ENCODE measurements around the gene SV2B.

Gene SV2B, protein sequence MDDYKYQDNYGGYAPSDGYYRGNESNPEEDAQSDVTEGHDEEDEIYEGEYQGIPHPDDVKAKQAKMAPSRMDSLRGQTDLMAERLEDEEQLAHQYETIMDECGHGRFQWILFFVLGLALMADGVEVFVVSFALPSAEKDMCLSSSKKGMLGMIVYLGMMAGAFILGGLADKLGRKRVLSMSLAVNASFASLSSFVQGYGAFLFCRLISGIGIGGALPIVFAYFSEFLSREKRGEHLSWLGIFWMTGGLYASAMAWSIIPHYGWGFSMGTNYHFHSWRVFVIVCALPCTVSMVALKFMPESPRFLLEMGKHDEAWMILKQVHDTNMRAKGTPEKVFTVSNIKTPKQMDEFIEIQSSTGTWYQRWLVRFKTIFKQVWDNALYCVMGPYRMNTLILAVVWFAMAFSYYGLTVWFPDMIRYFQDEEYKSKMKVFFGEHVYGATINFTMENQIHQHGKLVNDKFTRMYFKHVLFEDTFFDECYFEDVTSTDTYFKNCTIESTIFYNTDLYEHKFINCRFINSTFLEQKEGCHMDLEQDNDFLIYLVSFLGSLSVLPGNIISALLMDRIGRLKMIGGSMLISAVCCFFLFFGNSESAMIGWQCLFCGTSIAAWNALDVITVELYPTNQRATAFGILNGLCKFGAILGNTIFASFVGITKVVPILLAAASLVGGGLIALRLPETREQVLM

GRCh38 chr15:91099995-91100813 lies at the start of gene SV2B:
Gene SV2B (plus strand): TSS chr15:91100257. CDS start chr15:91226264, 126,007 bp downstream.
- Mint-ChIP-seq H3K4me3 (peak within 1 kb of the TSS; percentile 71), H3K27ac (no peak within 1 kb of the TSS), H3K4me1 (peaks cover 28% of the 10 kb centered on the region), H3K36me3 (no peaks in the 10 kb centered on the region), H3K9me3 (no peaks in the 10 kb centered on the region)
- peak; percentile 19 to 62 for DNase-seq (ENCODE audit: low spot score in 2 of 2)
- ATAC-seq: peak; percentile 87

GRCh38 chr15:91051248-91051647 lies 48.8 kb upstream of the SV2B start:
- Mint-ChIP-seq H3K9me3 (no peaks in the 10 kb centered on the region), H3K4me3 (no peak overlapping the region), H3K36me3 (no peaks in the 10 kb centered on the region), H3K27ac (no peak overlapping the region), H3K4me1 (peaks cover 22% of the 10 kb centered on the region)
- DNase-seq (ENCODE audit: low spot score in 2 of 2): no peak
- ATAC-seq: no peak

DNA sequence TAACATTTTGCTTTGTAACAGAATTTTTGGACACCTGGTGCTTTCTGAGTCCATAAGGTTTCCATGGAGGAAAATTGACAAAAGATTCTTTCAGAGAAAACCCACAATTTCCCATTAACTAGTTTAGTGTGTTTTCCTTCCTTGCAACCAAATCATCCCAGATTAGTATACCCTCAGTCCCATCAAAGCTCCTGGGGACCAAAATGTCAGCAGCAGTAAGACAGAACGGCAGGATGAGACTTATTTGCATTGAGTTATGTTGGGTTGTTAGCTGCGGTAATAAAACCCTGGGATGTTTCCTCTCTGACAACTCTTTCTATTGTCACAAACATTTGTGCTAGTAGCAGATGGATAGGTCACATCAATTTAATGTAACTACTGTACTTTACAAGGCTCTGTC lies 45.2 kb upstream of the SV2B start:
- no peak overlapping the region for H3K4me3 Mint-ChIP-seq
- H3K9me3 Mint-ChIP-seq: no peaks in the 10 kb centered on the region
- ATAC-seq: no peak
- no peak for DNase-seq (ENCODE audit: low spot score in 2 of 2)
- no peak overlapping the region for H3K27ac Mint-ChIP-seq
- peaks cover 10% of the 10 kb centered on the region for H3K4me1 Mint-ChIP-seq
- H3K36me3 Mint-ChIP-seq: no peaks in the 10 kb centered on the region

DNA sequence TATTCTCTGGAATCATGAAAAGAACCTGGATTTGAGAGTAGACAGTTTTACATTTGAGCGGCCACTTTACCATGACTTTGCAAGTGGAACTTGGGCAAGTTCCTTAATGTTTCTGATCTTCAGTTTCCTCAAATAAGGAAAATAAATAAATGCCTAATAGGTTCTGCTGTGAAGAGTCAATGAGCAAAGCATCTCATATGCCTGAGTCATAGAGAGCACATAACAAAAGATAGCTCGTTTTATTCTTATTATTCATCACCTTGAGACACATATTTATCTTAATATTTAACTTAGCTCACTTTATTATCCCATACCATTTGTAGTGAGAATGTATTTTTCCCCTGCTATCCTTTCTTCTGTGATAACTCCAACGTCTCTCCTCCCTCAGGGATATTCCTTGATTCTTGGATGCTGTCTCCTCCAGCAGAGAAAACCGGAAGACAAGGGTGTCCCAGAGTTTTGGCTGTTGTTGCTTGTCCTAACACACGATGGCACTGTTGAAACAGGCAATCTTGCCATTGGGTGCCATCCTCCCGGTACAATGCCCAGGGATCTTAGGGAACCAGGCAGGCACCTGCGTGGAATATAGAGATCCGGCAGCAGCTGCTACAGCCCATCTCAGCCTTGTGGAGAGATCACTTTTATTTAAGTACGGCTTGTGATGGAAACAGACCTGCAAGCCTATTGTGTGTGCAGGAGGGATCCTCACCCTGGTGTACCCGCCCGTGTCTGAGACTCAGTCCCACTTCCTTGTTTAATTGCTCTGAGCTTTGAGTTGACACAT lies 44.3 kb upstream of the SV2B start:
- peaks cover 10% of the 10 kb centered on the region for H3K4me1 Mint-ChIP-seq
- no peak overlapping the region for H3K4me3 Mint-ChIP-seq
- no peaks in the 10 kb centered on the region for H3K9me3 Mint-ChIP-seq
- ATAC-seq (peak; percentile 45), DNase-seq (ENCODE audit: low spot score in 2 of 2) (no peak)
- H3K27ac Mint-ChIP-seq: no peak overlapping the region
- no peaks in the 10 kb centered on the region for H3K36me3 Mint-ChIP-seq

GRCh38 chr15:91061230-91061629 lies 38.8 kb upstream of the SV2B start:
- no peak for ATAC-seq
- H3K36me3 Mint-ChIP-seq: no peaks in the 10 kb centered on the region
- H3K9me3 Mint-ChIP-seq: peaks cover 2% of the 10 kb centered on the region
- H3K27ac Mint-ChIP-seq: no peak overlapping the region
- no peak for DNase-seq (ENCODE audit: low spot score in 2 of 2)
- peaks cover 2% of the 10 kb centered on the region for H3K4me1 Mint-ChIP-seq
- H3K4me3 Mint-ChIP-seq: no peak overlapping the region

DNA sequence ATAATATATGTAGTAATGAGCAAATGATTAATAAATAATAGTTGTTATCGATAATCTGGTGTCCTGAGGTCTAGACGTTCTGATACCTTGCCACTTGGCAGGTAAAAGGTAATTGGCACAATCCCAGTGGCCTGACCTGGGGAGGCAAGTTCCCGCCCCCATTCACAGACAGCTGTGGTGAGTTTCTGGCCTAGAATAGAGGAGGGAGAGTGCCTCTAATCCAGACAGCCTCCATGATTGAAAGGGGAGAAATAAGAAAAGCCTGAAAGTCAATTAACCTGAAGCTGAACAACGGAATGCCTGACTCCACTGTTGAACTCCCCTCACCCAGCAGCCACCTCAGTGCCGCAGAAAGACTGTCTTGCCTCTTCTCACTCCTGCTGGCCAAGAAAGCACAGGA lies 38.1 kb upstream of the SV2B start:
- no peaks in the 10 kb centered on the region for H3K4me1 Mint-ChIP-seq
- no peak for ATAC-seq
- H3K36me3 Mint-ChIP-seq: no peaks in the 10 kb centered on the region
- H3K27ac Mint-ChIP-seq: no peak overlapping the region
- H3K4me3 Mint-ChIP-seq: no peak overlapping the region
- H3K9me3 Mint-ChIP-seq: peaks cover 2% of the 10 kb centered on the region
- DNase-seq (ENCODE audit: low spot score in 2 of 2): no peak

GRCh38 chr15:91065505-91065904 lies 34.6 kb upstream of the SV2B start:
- DNase-seq (ENCODE audit: low spot score in 2 of 2) (no peak), ATAC-seq (no peak)
- Mint-ChIP-seq H3K9me3 (peaks cover 2% of the 10 kb centered on the region), H3K4me1 (no peaks in the 10 kb centered on the region), H3K27ac (no peak overlapping the region), H3K36me3 (no peaks in the 10 kb centered on the region), H3K4me3 (no peak overlapping the region)

DNA sequence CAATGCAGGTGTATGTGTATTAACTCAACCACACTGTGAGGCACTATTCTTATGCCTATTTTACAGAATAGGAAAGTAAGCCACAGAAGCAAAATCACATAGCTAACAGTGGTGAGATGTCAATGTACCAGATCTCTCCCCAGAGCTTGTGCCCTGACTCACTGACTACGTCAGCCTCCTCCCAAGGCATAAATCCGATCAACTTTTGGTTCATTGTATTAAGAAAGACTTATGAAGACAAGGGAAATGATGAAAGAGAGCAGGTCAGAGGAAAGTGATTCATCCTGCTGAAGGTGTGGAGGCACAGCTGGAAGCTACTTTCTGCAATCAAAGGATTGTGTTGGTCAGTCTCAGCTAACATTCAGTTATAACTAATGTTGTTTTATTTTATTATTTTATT lies 33.0 kb upstream of the SV2B start:
- Mint-ChIP-seq H3K9me3 (peaks cover 2% of the 10 kb centered on the region), H3K27ac (no peak overlapping the region), H3K4me3 (no peak overlapping the region), H3K4me1 (no peaks in the 10 kb centered on the region), H3K36me3 (no peaks in the 10 kb centered on the region)
- DNase-seq (ENCODE audit: low spot score in 2 of 2): no peak
- ATAC-seq: no peak

GRCh38 chr15:91068436-91068835 lies 31.6 kb upstream of the SV2B start:
- no peak for ATAC-seq
- H3K4me3 Mint-ChIP-seq: no peak overlapping the region
- peaks cover 2% of the 10 kb centered on the region for H3K9me3 Mint-ChIP-seq
- H3K36me3 Mint-ChIP-seq: no peaks in the 10 kb centered on the region
- no peaks in the 10 kb centered on the region for H3K4me1 Mint-ChIP-seq
- no peak for DNase-seq (ENCODE audit: low spot score in 2 of 2)
- no peak overlapping the region for H3K27ac Mint-ChIP-seq

GRCh38 chr15:91068966-91069365 lies 31.1 kb upstream of the SV2B start:
- H3K36me3 Mint-ChIP-seq: no peaks in the 10 kb centered on the region
- no peak for ATAC-seq

DNA sequence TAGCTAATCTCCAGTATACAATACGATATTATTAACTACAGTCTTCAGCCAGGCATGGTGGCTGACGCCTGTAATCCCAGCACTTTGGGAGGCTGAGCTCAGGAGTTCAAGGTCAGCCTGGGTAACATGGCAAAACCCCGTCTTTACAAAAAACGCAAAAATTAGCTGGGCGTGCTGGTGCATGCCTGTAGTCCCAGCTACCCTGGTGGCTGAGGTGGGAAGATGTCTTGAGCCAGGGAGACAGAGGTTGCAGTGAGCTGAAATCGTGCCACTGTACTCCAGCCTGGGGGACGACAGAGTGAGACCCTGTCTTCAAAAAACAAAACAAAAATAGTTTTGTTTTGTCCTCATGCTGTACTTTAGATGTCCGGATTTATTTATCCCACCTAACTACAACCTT lies 29.2 kb upstream of the SV2B start:
- no peak overlapping the region for H3K27ac Mint-ChIP-seq
- H3K36me3 Mint-ChIP-seq: no peaks in the 10 kb centered on the region
- ATAC-seq: no peak
- no peak for DNase-seq (ENCODE audit: low spot score in 2 of 2)
- no peaks in the 10 kb centered on the region for H3K9me3 Mint-ChIP-seq
- no peak overlapping the region for H3K4me3 Mint-ChIP-seq
- H3K4me1 Mint-ChIP-seq: no peaks in the 10 kb centered on the region

More at GRCh38 chr15:91068966-91069365, 31.1 kb upstream of the SV2B start:
- DNase-seq (ENCODE audit: low spot score in 2 of 2): no peak
- no peak overlapping the region for H3K4me3 Mint-ChIP-seq
- no peak overlapping the region for H3K27ac Mint-ChIP-seq
- H3K9me3 Mint-ChIP-seq: peaks cover 2% of the 10 kb centered on the region
- H3K4me1 Mint-ChIP-seq: no peaks in the 10 kb centered on the region

- H3K4me1 Mint-ChIP-seq: no peaks in the 10 kb centered on the region
- DNase-seq (ENCODE audit: low spot score in 2 of 2): no peak
- ATAC-seq: no peak
- no peak overlapping the region for H3K27ac Mint-ChIP-seq
- no peaks in the 10 kb centered on the region for H3K36me3 Mint-ChIP-seq
- no peak overlapping the region for H3K4me3 Mint-ChIP-seq
- no peaks in the 10 kb centered on the region for H3K9me3 Mint-ChIP-seq
Observed at GRCh38 chr15:91072161-91072560, 27.9 kb upstream of the SV2B start.

GRCh38 chr15:91073077-91073476 lies 27.0 kb upstream of the SV2B start:
- DNase-seq (ENCODE audit: low spot score in 2 of 2): no peak
- Mint-ChIP-seq H3K27ac (no peak overlapping the region), H3K4me1 (no peaks in the 10 kb centered on the region), H3K9me3 (no peaks in the 10 kb centered on the region), H3K36me3 (no peaks in the 10 kb centered on the region), H3K4me3 (no peak overlapping the region)
- no peak for ATAC-seq

DNA sequence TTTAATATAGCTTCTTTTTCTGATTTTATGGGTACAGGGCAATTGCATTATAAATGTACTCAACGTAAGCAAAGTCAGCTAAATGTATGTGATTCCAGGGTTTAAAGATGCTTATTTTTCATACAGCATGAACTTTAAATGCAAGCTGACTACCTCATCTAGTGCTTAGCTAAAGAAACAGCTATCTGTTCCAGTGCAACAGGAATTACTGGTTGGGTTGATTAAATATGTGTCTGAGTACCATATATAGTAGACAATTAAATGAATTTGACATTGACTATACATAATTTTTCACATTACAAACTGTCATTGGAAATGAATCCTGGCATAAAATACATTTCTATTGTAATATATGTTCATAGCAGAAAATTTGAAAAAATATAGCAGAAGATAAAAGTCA lies 26.3 kb upstream of the SV2B start:
- no peak overlapping the region for H3K27ac Mint-ChIP-seq
- ATAC-seq: no peak
- H3K4me1 Mint-ChIP-seq: no peaks in the 10 kb centered on the region
- H3K4me3 Mint-ChIP-seq: no peak overlapping the region
- DNase-seq (ENCODE audit: low spot score in 2 of 2): no peak
- no peaks in the 10 kb centered on the region for H3K36me3 Mint-ChIP-seq
- H3K9me3 Mint-ChIP-seq: peaks cover 3% of the 10 kb centered on the region

DNA sequence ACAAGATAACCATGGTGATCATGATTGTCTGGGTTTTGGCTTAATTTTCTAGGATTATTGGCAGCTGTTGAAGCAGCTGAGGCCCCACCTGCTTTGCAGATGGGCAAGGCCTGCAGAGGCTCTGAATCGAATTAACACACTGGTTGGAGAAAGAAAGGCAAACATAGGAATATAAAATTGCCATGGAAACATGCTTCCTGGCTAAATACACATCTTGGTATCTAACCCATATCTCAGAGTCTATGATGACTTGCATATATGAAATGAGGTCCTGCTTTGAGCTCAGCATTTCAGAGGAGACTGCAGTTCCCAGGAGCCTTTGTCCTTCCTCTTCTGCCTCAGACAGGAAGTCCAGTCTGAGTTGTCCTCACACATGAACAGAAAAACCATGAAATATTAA lies 24.3 kb upstream of the SV2B start:
- DNase-seq (ENCODE audit: low spot score in 2 of 2): no peak
- H3K4me1 Mint-ChIP-seq: no peaks in the 10 kb centered on the region
- no peak overlapping the region for H3K27ac Mint-ChIP-seq
- no peak for ATAC-seq
- H3K4me3 Mint-ChIP-seq: no peak overlapping the region
- H3K9me3 Mint-ChIP-seq: peaks cover 8% of the 10 kb centered on the region
- H3K36me3 Mint-ChIP-seq: no peaks in the 10 kb centered on the region

Measured in stimulated activated effector memory CD8-positive, alpha-beta T cell treated with anti-CD3 and anti-CD28 coated beads, Interleukin-12 subunit alpha, Interleukin-12 subunit beta, amount 100 ng/mL, for 72 hours (primary cell).